GM23338 (cell line): ENCODE data around the gene SART3. TPM values are rescaled to one million over a fixed set of nuclear protein-coding genes. Genes with fewer than 3 reads are reported as not detected.

Experiments
- ATAC-seq: fragments of 200-7000 bp; cut with Tn5 transposase; 3 replicates; pipeline ENCODE4 v1.9.1; 2020
- DNase-seq: peaks from one replicate; pipeline ENCODE4 v3.0.0-alpha.2; 2015; ENCODE audit warnings: low spot score
- H2AFZ ChIP-seq: fragments of 200-600 bp; sonication (generic); 2 replicates; pipeline ENCODE4 v1.8.0; 2016; ENCODE audit warnings: antibody characterized with exemption, mild to moderate bottlenecking, moderate library complexity
- H3F3A ChIP-seq: fragments of 200-600 bp; sonication (generic); replicated peaks from 2 replicates; pipeline ENCODE4 v1.8.0; 2017; ENCODE audit warnings: antibody characterized with exemption, mixed run types, low read depth
- H3K27ac ChIP-seq: fragments of 200-600 bp; sonication (generic); 2 replicates; pipeline ENCODE4 v1.6.1; 2016; ENCODE audit warnings: low read depth
- H3K27me3 ChIP-seq: fragments of 200-600 bp; sonication (generic); 2 replicates; pipeline ENCODE4 v1.8.0; 2016; ENCODE audit warnings: mild to moderate bottlenecking, mixed run types, moderate library complexity; ENCODE audit not compliant: insufficient read depth
- H3K36me3 ChIP-seq: fragments of 200-600 bp; sonication (generic); 2 replicates; pipeline ENCODE4 v1.8.0; 2016; ENCODE audit warnings: mild to moderate bottlenecking; ENCODE audit not compliant: insufficient read depth
- H3K4me1 ChIP-seq: fragments of 200-600 bp; sonication (generic); 2 replicates; pipeline ENCODE4 v1.8.0; 2016; ENCODE audit warnings: mild to moderate bottlenecking, moderate library complexity; ENCODE audit not compliant: insufficient read depth
- H3K4me2 ChIP-seq: fragments of 200-600 bp; sonication (generic); 2 replicates; pipeline ENCODE4 v1.7.1; 2017; ENCODE audit warnings: mixed run types
- H3K4me3 ChIP-seq: fragments of 200-600 bp; sonication (generic); 2 replicates; pipeline ENCODE4 v1.6.1; 2016; ENCODE audit warnings: mixed run types
- H3K79me2 ChIP-seq: fragments of 200-600 bp; sonication (generic); replicated peaks from 2 replicates; pipeline ENCODE4 v1.8.0; 2017; ENCODE audit warnings: mild to moderate bottlenecking; ENCODE audit not compliant: insufficient read depth
- H3K9me2 ChIP-seq: fragments of 200-600 bp; sonication (generic); 2 replicates; pipeline ENCODE4 v1.8.0; 2017; ENCODE audit not compliant: insufficient read depth
- H4K20me1 ChIP-seq: fragments of 200-600 bp; sonication (generic); replicated peaks from 2 replicates; pipeline ENCODE4 v1.8.0; 2017; ENCODE audit warnings: mild to moderate bottlenecking; ENCODE audit not compliant: insufficient read depth
- H3K27ac Mint-ChIP-seq: 2 replicates; pipeline ENCODE4 v1.8.0; 2020; ENCODE audit warnings: inconsistent platforms, mild to moderate bottlenecking, moderate library complexity, mixed read lengths
- H3K27me3 Mint-ChIP-seq: 3 replicates; pipeline ENCODE4 v1.8.0; 2022; ENCODE audit warnings: low read depth, mild to moderate bottlenecking, moderate library complexity, mixed read lengths, inconsistent platforms; ENCODE audit not compliant: insufficient read depth, poor library complexity
- H3K36me3 Mint-ChIP-seq: 3 replicates; pipeline ENCODE4 v1.8.0; 2021; ENCODE audit warnings: low read depth, mild to moderate bottlenecking, inconsistent platforms, moderate library complexity, mixed read lengths
- H3K4me1 Mint-ChIP-seq: 3 replicates; pipeline ENCODE4 v1.8.0; 2020; ENCODE audit warnings: mild to moderate bottlenecking, inconsistent platforms, mixed read lengths
- H3K4me3 Mint-ChIP-seq: 3 replicates; pipeline ENCODE4 v1.8.0; 2021; ENCODE audit warnings: moderate library complexity, mild to moderate bottlenecking, inconsistent platforms, mixed read lengths
- H3K9me3 Mint-ChIP-seq: 3 replicates; pipeline ENCODE4 v1.8.0; 2020; ENCODE audit warnings: moderate library complexity, mild to moderate bottlenecking, inconsistent platforms, mixed read lengths
- ETS1 ChIP-seq: IDR thresholded peaks from 2 replicates; pipeline ENCODE4 v1.6.1; 2016; ENCODE audit warnings: antibody characterized with exemption
- EZH2 ChIP-seq: fragments of 200-600 bp; sonication (generic); IDR thresholded peaks from one replicate; pipeline ENCODE4 v1.8.0; 2017; ENCODE audit warnings: antibody characterized with exemption, mild to moderate bottlenecking, low read depth; ENCODE audit not compliant: unreplicated experiment
- EZH2phosphoT487 ChIP-seq: fragments of 200-600 bp; sonication (generic); IDR thresholded peaks from one replicate; pipeline ENCODE4 v1.8.1; 2018; ENCODE audit warnings: antibody characterized with exemption; ENCODE audit not compliant: unreplicated experiment
- JUNB ChIP-seq: IDR thresholded peaks from one replicate; pipeline ENCODE4 v1.6.1; 2016; ENCODE audit warnings: antibody characterized with exemption; ENCODE audit not compliant: unreplicated experiment
- NANOG ChIP-seq: IDR thresholded peaks from 2 replicates; pipeline ENCODE4 v1.6.1; 2016; ENCODE audit warnings: antibody characterized with exemption, borderline replicate concordance
- POLR2AphosphoS5 ChIP-seq: IDR thresholded peaks from 2 replicates; pipeline ENCODE4 v1.6.1; 2016; ENCODE audit warnings: antibody characterized with exemption, low read depth
- REST ChIP-seq: IDR thresholded peaks from one replicate; pipeline ENCODE4 v1.6.1; 2018; ENCODE audit warnings: antibody characterized with exemption; ENCODE audit not compliant: unreplicated experiment
- STAT1 ChIP-seq: IDR thresholded peaks from one replicate; pipeline ENCODE4 v1.6.1; 2016; ENCODE audit warnings: antibody characterized with exemption; ENCODE audit not compliant: unreplicated experiment
- ZNF114 ChIP-seq: fragments of 250-450 bp; sonication (Bioruptor Pico); IDR thresholded peaks from 2 replicates; pipeline ENCODE4 v1.5.0; 2020; ENCODE audit warnings: mild to moderate bottlenecking, moderate library complexity
- ZNF331 ChIP-seq: fragments of 250-450 bp; sonication (Bioruptor Pico); IDR thresholded peaks from 2 replicates; pipeline ENCODE4 v1.5.0; 2020; ENCODE audit warnings: low read depth, mild to moderate bottlenecking, moderate library complexity
- ZNF462 ChIP-seq: fragments of 250-450 bp; sonication (Bioruptor Pico); IDR thresholded peaks from 2 replicates; pipeline ENCODE4 v1.5.0; 2020; ENCODE audit warnings: mild to moderate bottlenecking, moderate library complexity
- polyA plus RNA-seq: library from polyadenylated mRNA; unstranded; fragments of >200 nt; fragmentation: Nextera tagmentation; extraction: Ambion mirVana; gene quantifications from 2 replicates; pipeline ENCODE4 v1.2.1, GENCODE V29; 2016
- total RNA-seq: library from RNA; depleted of rRNA; stranded (reverse); fragments of >200 nt; shearing (Covaris generic); gene quantifications from 2 replicates; pipeline ENCODE4 v1.2.3, GENCODE V29; 2014

Gene SART3
- total and polyA plus RNA-seq, 2 experiments from 2014 or later, result 49.8 to 112 TPM

GRCh38 chr12:108502922-108503321, 58.1 kb downstream of the SART3 start:
- ATAC-seq (no peak), DNase-seq (no peak)
- Histone ChIP-seq H3K36me3 (peaks cover 3% of the 10 kb centered on the region; the same call in 1 of the 2 replicates), H4K20me1 (no peaks in the 10 kb centered on the region), H3K4me2 (no peak overlapping the region), H2AFZ (no peak overlapping the region), H3K4me3 (no peak overlapping the region), H3K9me2 (no peaks in the 10 kb centered on the region), H3K4me1 (no peaks in the 10 kb centered on the region), H3F3A (no peaks in the 10 kb centered on the region), H3K79me2 (no peaks in the 10 kb centered on the region), H3K27me3 (no peaks in the 10 kb centered on the region), H3K27ac (no peak overlapping the region)
- no peak for TF ChIP-seq EZH2phosphoT487
- no peak for TF ChIP-seq REST
- TF ChIP-seq STAT1, result no peak
- TF ChIP-seq NANOG, result no peak
- TF ChIP-seq ZNF331, result no peak
- TF ChIP-seq JUNB, result no peak
- no peak for TF ChIP-seq POLR2AphosphoS5
- no peak for TF ChIP-seq ETS1
- TF ChIP-seq ZNF462, result no peak
- no peak for TF ChIP-seq EZH2
- no peak for TF ChIP-seq ZNF114 (CRISPR knock-in tag)
- H3K27ac Mint-ChIP-seq, result no peak overlapping the region
- peaks cover 29% of the 10 kb centered on the region for H3K9me3 Mint-ChIP-seq
- no peak overlapping the region for H3K4me3 Mint-ChIP-seq
- peaks cover 2% of the 10 kb centered on the region for H3K27me3 Mint-ChIP-seq
- H3K4me1 Mint-ChIP-seq, result no peaks in the 10 kb centered on the region
- peaks cover 17% of the 10 kb centered on the region; the same call in 2 of the 3 replicates for H3K36me3 Mint-ChIP-seq
